ENCODE results near the gene CNTNAP2.
"Not testable (repeated sequence)": the region's sequence is repeated elsewhere in the genome, so short reads cannot be mapped to it uniquely, and the experiment has no call there.

CNTNAP2 gene

GRCh38 chr7:147723536-147723935, 1606.9 kb downstream of the CNTNAP2 start:
- DNase-seq: no peak

- DNase-seq: no peak
Measured at GRCh38 chr7:147731311-147731710, 1614.7 kb downstream of the CNTNAP2 start.

GRCh38 chr7:147737559-147738214, 1621.1 kb downstream of the CNTNAP2 start:
- DNase-seq: not testable (repeated sequence)

- no peak for DNase-seq
Measured at GRCh38 chr7:147742301-147742700, 1625.7 kb downstream of the CNTNAP2 start.

GRCh38 chr7:147756300-147756699, 1639.7 kb downstream of the CNTNAP2 start:
- DNase-seq: no peak

GRCh38 chr7:147759327-147759943, 1642.8 kb downstream of the CNTNAP2 start:
- DNase-seq: no peak

- no peak for DNase-seq
Measured at GRCh38 chr7:147765301-147765700, 1648.7 kb downstream of the CNTNAP2 start.

- peak in 19 of 51 donors; percentile 3 to 77 (median 21) for DNase-seq
Measured at GRCh38 chr7:147771344-147771743, 1654.7 kb downstream of the CNTNAP2 start.

- no peak for DNase-seq
Measured at GRCh38 chr7:147774461-147774860, 1657.9 kb downstream of the CNTNAP2 start.

GRCh38 chr7:147775516-147776284, 1659.1 kb downstream of the CNTNAP2 start:
- DNase-seq: peak in 1 of 51 donors; percentile 54

GRCh38 chr7:147777309-147777708, 1660.7 kb downstream of the CNTNAP2 start:
- DNase-seq: no peak

- DNase-seq: no peak
Measured at GRCh38 chr7:147779949-147780348, 1663.3 kb downstream of the CNTNAP2 start.

GRCh38 chr7:147796581-147796980, 1680.0 kb downstream of the CNTNAP2 start:
- DNase-seq: no peak

- DNase-seq: no peak
Measured at GRCh38 chr7:147798001-147798400, 1681.4 kb downstream of the CNTNAP2 start.

GRCh38 chr7:147801762-147802161, 1685.2 kb downstream of the CNTNAP2 start:
- not testable (repeated sequence) for DNase-seq

GRCh38 chr7:147803151-147803550, 1686.5 kb downstream of the CNTNAP2 start:
- no peak for DNase-seq

- no peak for DNase-seq
Measured at GRCh38 chr7:147803606-147804005, 1687.0 kb downstream of the CNTNAP2 start.

GRCh38 chr7:147804032-147804431, 1687.4 kb downstream of the CNTNAP2 start:
- no peak for DNase-seq

- DNase-seq: no peak
Measured at GRCh38 chr7:147805996-147806576, 1689.5 kb downstream of the CNTNAP2 start.

- no peak for DNase-seq
Measured at GRCh38 chr7:147809786-147810185, 1693.2 kb downstream of the CNTNAP2 start.

GRCh38 chr7:147810269-147810668, 1693.7 kb downstream of the CNTNAP2 start:
- DNase-seq: no peak

- no peak for DNase-seq
Measured at GRCh38 chr7:147811923-147812322, 1695.3 kb downstream of the CNTNAP2 start.
